Measurements from ENCODE around the gene KRTAP5-5. TPM values are rescaled to one million over a fixed set of nuclear protein-coding genes. Genes with fewer than 3 reads are reported as not detected.

The KRTAP5-5 gene
- total and polyA plus RNA-seq, 2 of the 8 experiments (the other 6 are each of a cell fraction or from before 2014, with no cell fraction given) = 0.09 TPM; not detected in 1

- TF ChIP-seq CHD7 (IDR thresholded peaks at IDR 0.05; ENCODE audit: insufficient replicate concordance, low read length) = no peak
- TF ChIP-seq MAX (IDR thresholded peaks at IDR 0.05) = no peak
- TF ChIP-seq PHF8 (conservative IDR thresholded peaks at IDR 0.05; ENCODE audit: low read depth, low read length) = no peak
- TF ChIP-seq CREB1 (IDR thresholded peaks at IDR 0.05) = no peak
- no peak for TF ChIP-seq HDAC2 (IDR thresholded peaks at IDR 0.05; ENCODE audit: borderline replicate concordance in 1 of 2, low read depth in 2 of 2, low read length in 2 of 2)
- no peak for TF ChIP-seq EGR1 (IDR thresholded peaks at IDR 0.05; ENCODE audit: borderline replicate concordance, low read depth, low read length)
- no peak for TF ChIP-seq HDAC6 (IDR thresholded peaks at IDR 0.05; ENCODE audit: low read depth, low read length)
- TF ChIP-seq FOSL1 (IDR thresholded peaks at IDR 0.05; ENCODE audit: insufficient read depth, low read depth, low read length) = no peak
- no peak for TF ChIP-seq CBX5 (IDR thresholded peaks at IDR 0.05; ENCODE audit: low read depth, low read length)
- no peak for TF ChIP-seq KDM4A (IDR thresholded peaks at IDR 0.05; ENCODE audit: low read depth, low read length, severe bottlenecking)
- no peak for TF ChIP-seq RBBP5 (IDR thresholded peaks at IDR 0.05; ENCODE audit: borderline replicate concordance, low read depth, low read length)
- no peak for TF ChIP-seq TEAD4 (IDR thresholded peaks at IDR 0.05; ENCODE audit: low read depth, low read length)
These were observed 29.9 kb downstream of the KRTAP5-5 start (continued) for GRCh38 chr11:1659506-1659905.
